ENCODE measurements around the gene AHNAK2.
"Not testable (repeated sequence)": the region's sequence is repeated elsewhere in the genome, so short reads cannot be mapped to it uniquely, and the experiment has no call there.

Gene AHNAK2

GRCh38 chr14:104927432-104927816, 50.8 kb downstream of the AHNAK2 start:
- no peak for DNase-seq (ENCODE audit: low spot score)

DNA sequence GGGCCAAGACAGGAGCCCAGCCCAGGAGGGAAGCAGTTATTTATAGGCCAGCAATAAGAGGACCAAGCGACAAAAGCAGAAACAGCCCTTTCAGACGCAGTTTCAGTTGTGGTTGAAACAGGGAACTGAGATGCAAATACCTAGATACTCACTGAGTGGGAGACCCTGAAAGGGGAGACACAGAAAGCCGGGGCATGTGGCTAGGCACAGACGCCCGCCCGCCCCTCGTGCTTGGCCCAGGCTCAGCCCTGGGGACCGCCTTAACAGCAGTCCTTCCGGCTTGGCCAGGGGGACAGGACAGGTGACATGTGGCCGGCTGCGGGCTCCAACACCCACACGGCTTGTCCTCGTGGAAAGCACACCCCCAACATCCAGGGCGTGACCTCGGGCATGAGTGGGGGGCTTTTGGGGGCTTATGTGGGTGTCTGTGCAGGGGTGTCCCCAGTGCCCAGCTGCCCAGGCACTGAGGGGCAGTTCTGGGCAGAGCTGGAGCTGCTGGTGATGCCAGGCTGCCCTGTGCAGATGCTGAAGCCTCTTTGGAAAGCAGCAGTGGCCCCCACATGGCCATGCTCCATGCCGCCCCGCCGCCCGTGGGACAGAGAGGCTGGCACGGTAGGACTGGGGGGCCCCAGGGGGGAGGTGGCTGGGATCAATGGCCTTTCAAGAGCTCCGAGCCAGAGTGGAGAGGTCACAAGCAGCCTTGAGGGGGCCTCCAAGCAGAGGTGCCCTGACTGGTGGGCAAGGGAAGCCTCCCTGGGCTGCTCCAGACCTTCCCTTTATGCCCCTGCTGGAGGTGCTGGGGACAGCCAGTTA, 51.3 kb downstream of the AHNAK2 start:
- DNase-seq (ENCODE audit: low spot score): no peak

- no peak for DNase-seq (ENCODE audit: low spot score)
These were observed 52.1 kb downstream of the AHNAK2 start for GRCh38 chr14:104925855-104926609.

DNA sequence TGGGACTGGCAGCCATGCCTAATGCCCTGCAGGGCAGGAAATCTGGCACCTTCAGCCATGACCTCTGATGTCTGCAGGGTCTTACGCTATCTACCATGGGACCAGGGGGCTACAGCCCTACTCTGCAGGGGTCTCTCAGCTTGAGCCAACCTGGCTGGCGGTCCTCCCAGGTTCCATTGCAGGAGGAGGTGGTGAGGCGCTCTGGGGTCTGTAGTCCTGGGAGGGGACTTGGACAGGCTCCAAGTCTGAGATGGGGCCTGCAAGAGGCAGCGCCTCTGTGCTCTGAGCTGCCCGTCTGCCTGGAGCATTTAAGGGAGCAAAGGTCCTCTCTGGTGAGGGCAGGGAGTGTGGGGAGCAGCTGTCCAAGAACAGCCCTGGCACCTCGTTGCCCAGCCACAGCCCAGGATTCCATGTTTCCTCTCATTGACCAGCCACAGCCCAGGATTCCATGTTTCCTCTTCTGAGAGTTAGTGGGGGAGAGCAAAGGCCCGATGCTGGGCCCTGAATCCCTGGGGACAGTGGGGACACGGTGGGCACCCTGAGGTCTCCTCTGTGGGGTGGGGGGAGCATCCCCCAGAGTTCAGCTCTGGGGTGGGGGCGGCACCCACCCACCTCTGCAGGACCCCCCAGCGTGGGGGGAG, 52.8 kb downstream of the AHNAK2 start:
- DNase-seq (ENCODE audit: low spot score): no peak

DNA sequence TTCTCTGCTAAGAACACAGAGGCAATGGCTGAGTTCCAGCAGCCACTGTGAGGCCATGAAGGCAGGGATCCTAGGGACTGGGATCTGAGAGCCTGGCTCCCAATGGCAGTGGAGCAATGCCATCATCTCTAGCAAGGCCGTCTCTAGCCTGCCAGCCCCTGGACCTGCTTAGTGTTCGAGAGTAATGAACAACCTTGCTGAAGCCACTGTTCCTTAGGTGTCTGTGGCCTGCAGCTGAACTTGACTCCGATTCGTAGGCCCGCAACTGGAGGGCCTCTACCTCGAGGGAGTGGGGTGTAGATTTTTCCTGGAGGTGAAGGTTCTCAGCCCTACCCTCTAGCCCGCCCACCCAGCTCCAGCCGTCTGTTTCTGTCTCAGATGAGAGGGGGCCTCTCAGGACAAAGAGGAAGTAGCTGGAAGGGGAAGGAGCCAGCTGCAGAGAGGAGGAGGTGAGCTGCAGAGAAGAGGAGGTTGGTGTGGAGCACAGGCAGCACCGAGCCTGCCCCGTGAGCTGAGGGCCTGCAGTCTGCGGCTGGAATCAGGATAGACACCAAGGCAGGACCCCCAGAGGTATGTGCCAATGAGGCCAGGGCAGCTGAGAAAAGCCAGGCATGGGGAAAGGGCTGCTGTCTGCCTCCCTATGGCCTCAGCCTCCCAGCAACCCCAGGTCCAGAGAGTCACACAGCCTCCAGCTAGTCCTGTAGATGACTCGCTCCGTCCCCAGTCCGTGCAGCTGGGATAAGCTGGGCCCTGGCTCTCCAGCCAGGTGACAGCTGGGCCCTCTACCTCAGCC, 53.6 kb downstream of the AHNAK2 start, which contains the start of gene PLD4:
TSS of gene PLD4 (plus strand) at position 459 of the 793 bp plus-strand sequence. CDS start 2,262 bp downstream, outside the sequence.
- DNase-seq (ENCODE audit: low spot score): no peak

DNA sequence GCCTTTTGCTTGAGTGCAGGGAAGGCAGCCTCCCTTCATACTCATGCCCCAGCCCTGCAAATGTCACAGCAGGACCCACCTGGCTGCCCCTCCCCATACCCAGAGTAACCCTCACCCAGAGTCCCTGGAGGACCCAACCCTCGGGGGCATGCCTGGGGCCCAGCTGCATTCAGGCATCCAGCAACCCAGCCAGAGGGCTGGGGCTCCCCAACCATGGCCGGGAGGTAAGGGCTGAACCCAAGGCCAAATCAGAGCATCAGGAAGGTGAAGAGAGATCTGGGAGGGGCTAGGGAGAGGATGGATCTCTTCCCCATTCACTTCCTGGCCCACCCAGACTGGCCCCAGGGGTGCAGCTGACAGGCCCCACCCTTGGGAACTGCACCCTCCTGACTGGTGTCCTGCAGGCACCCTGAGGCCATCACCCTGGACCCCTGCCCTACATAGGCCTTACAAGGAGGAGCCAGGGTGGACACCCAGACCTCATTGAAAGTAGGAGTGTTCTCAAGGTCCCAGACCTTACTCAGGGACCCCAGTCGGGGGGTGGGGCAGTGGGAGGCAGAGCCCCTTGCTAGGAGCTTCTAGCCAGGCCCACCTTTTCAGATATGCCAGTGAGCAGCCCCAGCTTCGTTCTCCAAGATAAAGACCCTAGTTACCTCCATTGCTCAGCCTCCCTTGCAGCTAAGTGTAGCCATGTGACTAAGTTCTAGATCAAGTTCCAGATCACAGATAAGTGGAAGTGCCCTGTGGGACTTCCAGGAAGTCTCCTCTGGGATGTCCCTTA, 54.3 kb downstream of the AHNAK2 start:
- no peak for DNase-seq (ENCODE audit: low spot score)

DNA sequence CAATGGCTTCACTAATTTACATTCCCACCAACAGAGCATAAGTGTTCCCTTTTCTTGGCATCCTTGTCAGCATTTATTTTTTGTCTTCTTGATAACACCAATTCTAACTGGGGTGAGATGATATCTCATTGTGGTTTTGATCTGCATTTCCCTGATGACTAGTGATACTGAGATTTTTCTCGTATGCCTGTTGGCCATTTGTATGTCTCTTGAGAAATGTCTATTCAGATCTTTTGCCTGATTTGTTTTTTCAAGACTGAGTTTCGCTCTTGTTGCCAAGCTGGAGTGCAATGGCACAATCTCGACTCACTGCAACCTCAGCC, 58.2 kb downstream of the AHNAK2 start:
- DNase-seq (ENCODE audit: low spot score): no peak

DNA sequence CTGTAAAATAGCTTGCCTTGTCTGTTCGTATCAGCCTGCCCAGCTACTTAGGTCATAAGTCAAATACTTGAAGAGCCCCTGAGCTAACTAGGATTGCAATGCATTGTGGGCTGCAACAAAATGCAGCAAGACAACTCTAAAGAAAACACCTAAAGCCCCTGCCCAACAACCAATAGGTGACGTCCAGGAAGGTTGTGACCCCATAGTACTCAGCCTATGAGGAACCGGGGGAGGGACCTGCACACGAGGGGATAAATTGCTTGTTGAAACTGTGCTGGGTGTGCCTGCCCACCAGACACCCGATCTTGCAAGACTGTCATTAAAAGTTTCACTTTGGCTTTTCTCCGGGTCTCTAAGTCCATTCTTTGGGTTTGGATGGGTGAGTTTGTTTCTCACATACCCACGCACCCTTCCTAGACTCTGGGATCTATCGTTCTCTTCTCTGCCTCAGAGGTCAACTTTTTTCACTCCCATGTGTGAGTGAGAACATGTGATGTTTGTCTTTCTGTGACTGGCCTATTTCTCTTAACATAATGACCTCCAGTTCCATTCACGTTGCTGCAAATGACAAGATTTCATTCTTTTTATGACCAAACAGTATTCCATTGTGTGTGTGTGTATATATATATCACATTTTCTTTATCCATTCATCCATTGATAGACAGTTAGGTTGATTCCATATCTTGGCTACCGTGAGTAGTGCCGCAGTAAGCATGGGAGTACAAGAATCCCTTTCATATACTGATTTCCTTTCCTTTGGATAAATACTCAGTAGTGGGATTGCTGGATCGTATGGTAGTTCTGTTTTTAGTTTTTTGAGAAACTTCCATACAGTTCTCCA, 58.8 kb downstream of the AHNAK2 start:
- DNase-seq (ENCODE audit: low spot score): not testable (repeated sequence)

DNA sequence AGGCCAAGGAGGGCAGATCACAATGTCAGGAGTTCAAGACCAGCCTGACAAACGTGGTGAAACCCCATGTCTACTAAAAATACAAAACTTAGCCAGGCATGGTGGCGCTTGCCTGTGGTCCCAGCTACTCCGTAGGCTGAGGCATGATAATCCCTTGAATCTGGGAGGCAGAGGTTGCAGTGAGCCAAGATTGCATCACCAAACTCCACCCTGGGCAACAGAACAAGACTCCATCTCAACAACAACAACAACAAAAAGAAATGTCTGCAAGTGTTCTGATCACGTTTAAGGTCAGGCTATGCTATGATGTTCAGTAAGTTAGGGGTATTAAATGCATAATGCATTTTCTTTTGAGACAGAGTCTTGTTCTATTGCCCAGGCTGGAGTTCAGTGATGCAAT, 60.2 kb downstream of the AHNAK2 start:
- no peak for DNase-seq (ENCODE audit: low spot score)

DNA sequence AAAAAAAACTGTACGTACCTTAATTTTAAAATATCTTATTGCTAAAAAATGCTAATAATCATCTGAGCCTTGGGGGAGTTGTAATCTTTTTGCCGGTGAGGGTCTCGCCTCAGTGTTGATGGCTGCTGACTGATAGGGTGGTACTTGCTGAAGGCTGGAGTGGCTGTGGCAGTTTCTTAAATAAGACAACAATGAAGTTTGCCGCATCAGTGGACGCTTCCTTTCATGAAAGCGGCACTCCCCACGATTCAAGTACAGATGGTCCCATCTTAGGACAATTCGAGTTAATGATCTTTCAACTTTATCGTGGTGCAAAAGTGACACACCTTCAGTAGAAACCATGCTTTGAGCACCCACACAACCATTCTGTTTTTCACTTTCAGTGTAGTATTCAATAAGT, 61.1 kb downstream of the AHNAK2 start:
- no peak for DNase-seq (ENCODE audit: low spot score)

DNA sequence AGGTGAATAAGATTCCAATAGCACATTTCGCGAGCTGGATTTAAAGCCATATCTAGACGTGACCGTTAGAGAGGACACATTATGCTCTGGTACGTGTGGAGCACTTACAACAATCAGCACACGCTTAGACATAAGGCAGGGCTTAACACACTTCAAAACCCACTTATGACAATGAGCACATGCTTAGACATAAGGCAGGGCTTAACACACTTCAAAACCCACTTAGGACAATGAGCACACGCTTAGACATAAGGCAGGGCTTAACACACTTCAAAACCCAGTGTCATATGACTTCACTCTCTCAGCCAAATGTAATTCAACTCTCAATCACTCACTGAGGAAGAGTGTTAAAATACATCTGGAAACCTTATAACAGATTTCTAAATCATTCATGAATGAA, 64.7 kb downstream of the AHNAK2 start:
- no peak for DNase-seq (ENCODE audit: low spot score)

GRCh38 chr14:104912053-104912452, 66.1 kb downstream of the AHNAK2 start:
- no peak for DNase-seq (ENCODE audit: low spot score)

- DNase-seq (ENCODE audit: low spot score): no peak
These were observed 69.9 kb downstream of the AHNAK2 start for GRCh38 chr14:104908303-104908702.

- not testable (repeated sequence) for DNase-seq (ENCODE audit: low spot score)
These were observed 72.6 kb downstream of the AHNAK2 start for GRCh38 chr14:104905579-104905933.

GRCh38 chr14:104904650-104905578, 73.3 kb downstream of the AHNAK2 start:
- DNase-seq (ENCODE audit: low spot score): not testable (repeated sequence)

- DNase-seq (ENCODE audit: low spot score): no peak
These were observed 74.2 kb downstream of the AHNAK2 start for GRCh38 chr14:104903990-104904389.

- no peak for DNase-seq (ENCODE audit: low spot score)
These were observed 77.3 kb downstream of the AHNAK2 start for GRCh38 chr14:104900639-104901512.

- DNase-seq (ENCODE audit: low spot score): no peak
These were observed 78.4 kb downstream of the AHNAK2 start for GRCh38 chr14:104899781-104900180.
